ENCODE results near the gene SORCS3.

- TF ChIP-seq CTCF (IDR thresholded peaks at IDR 0.05) (no peak), EP300 (IDR thresholded peaks at IDR 0.05) (no peak)
Observed at GRCh38 chr10:104650635-104651331, 9.7 kb downstream of the SORCS3 start.

All from esophagus muscularis mucosa (tissue), 3 donors.